Measurements from ENCODE around the gene ENTPD8. TPM values are rescaled to one million over a fixed set of nuclear protein-coding genes. Genes with fewer than 3 reads are reported as not detected.
A peak's percentile ranks its signal among the peaks of the same experiment; 100 is the strongest.

ENTPD8 gene
- polyA plus RNA-seq, 3 donors = not detected

DNA sequence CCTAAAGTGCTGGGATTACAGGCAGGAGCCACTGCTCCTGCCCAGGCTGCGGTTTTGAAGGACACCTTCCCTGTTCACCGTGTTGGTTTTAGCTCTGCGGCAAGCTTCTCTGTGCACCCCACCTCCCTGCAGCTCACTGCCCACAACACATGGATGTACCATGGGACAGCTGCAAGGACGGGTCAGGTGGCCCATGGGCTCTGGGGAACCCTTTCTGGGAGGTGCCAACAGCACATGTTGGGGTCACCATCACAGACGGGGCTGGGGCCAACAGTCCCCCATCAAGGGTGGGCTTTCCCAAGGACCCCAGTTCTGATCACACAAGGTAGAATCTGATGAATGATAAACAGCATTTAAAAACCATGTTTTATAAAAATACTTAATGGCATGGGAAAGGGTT, 25.7 kb downstream of the ENTPD8 start:
- no peak overlapping the region for H3K4me3 ChIP-seq (replicated peaks in 1 of 3; ENCODE audit: low read depth in 2 of 3, low read length in 3 of 3)
- peaks cover 45% of the 10 kb centered on the region for H4K20me1 ChIP-seq (ENCODE audit: insufficient read depth, low read length)
- DNase-seq = no peak

DNA sequence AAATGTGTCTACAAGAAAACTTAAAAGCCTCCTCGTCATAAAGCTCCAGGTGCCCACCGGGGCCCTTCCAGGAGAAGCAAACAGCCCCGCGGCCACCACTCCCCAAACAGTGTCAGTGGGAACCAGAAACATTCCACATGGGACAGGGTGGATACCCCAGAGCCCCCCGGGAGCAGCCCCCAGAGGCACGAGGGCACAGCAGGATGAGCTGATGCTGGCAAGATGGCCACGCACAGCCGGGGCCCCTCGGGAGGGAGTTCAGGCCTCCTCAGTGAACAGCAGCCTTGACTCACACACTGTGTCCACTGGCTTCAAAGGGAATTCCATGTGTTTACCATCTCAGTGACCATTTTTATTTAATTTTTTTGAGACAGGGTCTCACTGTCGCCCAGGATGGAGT, 28.7 kb downstream of the ENTPD8 start:
- Mint-ChIP-seq H3K9me3 (peaks cover 0 to 4% (median 0%) of the 10 kb centered on the region in 7 donors), H3K4me1 (peaks cover 18% of the 10 kb centered on the region), H3K27me3 (ENCODE audit: low read depth in 3 of 3) (peaks cover 20 to 60% (median 30%) of the 10 kb centered on the region in 3 donors), H3K4me3 (peak overlapping the region in 1 of 2 donors; percentile 48), H3K27ac (no peak overlapping the region), H3K36me3 (peaks cover 5 to 7% of the 10 kb centered on the region in 2 donors)
- Histone ChIP-seq H3K27ac (ENCODE audit: low read depth in 1 of 2, low read length in 2 of 2) (no peak overlapping the region), H3K27me3 (ENCODE audit: control insufficient read depth in 2 of 2, insufficient read depth in 2 of 2, low read length in 2 of 2) (peaks cover 2 to 26% of the 10 kb centered on the region in 2 donors), H4K20me1 (ENCODE audit: insufficient read depth, low read length) (peaks cover 52% of the 10 kb centered on the region), H3K4me2 (replicated peaks; ENCODE audit: extremely low read depth, low read length, poor library complexity, severe bottlenecking) (no peak overlapping the region), H3K4me1 (ENCODE audit: control insufficient read depth in 1 of 2, insufficient read depth in 2 of 2, low read length in 2 of 2) (peaks cover 18 to 29% of the 10 kb centered on the region in 2 donors), H3K79me2 (ENCODE audit: insufficient read depth, low read length) (peaks cover 7% of the 10 kb centered on the region), H3K9me3 (replicated peaks in 1 of 2; ENCODE audit: control insufficient read depth in 1 of 2, insufficient read depth in 1 of 2, low read length in 2 of 2) (no peaks in the 10 kb centered on the region), H3K4me3 (replicated peaks in 1 of 3; ENCODE audit: low read depth in 2 of 3, low read length in 3 of 3) (no peak overlapping the region), H3K36me3 (replicated peaks in 1 of 2; ENCODE audit: control insufficient read depth in 1 of 2, insufficient read depth in 2 of 2, low read length in 2 of 2) (no peaks in the 10 kb centered on the region), H3K9ac (ENCODE audit: insufficient read depth, low read length, poor library complexity, severe bottlenecking) (no peak overlapping the region), H2AFZ (ENCODE audit: insufficient read depth, low read depth, low read length, poor library complexity, severe bottlenecking) (no peak overlapping the region)
- TF ChIP-seq, protein P1, sequence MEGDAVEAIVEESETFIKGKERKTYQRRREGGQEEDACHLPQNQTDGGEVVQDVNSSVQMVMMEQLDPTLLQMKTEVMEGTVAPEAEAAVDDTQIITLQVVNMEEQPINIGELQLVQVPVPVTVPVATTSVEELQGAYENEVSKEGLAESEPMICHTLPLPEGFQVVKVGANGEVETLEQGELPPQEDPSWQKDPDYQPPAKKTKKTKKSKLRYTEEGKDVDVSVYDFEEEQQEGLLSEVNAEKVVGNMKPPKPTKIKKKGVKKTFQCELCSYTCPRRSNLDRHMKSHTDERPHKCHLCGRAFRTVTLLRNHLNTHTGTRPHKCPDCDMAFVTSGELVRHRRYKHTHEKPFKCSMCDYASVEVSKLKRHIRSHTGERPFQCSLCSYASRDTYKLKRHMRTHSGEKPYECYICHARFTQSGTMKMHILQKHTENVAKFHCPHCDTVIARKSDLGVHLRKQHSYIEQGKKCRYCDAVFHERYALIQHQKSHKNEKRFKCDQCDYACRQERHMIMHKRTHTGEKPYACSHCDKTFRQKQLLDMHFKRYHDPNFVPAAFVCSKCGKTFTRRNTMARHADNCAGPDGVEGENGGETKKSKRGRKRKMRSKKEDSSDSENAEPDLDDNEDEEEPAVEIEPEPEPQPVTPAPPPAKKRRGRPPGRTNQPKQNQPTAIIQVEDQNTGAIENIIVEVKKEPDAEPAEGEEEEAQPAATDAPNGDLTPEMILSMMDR (IDR thresholded peaks at IDR 0.05) = no peak
- intact Hi-C loops (cut with micrococcal nuclease) = no loop called here
- WGBS (ENCODE audit: insufficient coverage) = 83% methylated on average over 9 of the region's 10 CpGs
- no peak for DNase-seq

More for the DNA sequence above, 25.7 kb downstream of the ENTPD8 start:
- H2AFZ ChIP-seq (ENCODE audit: insufficient read depth, low read depth, low read length, poor library complexity, severe bottlenecking) = no peak overlapping the region
- Mint-ChIP-seq H3K27me3 (ENCODE audit: low read depth in 3 of 3) (peaks cover 16 to 48% (median 19%) of the 10 kb centered on the region in 3 donors), H3K36me3 (peaks cover 2 to 5% of the 10 kb centered on the region in 2 donors), H3K9me3 (peaks cover 0 to under 1% (median 0%) of the 10 kb centered on the region in 7 donors), H3K27ac (peak overlapping the region in 1 of 7 donors; percentile 25), H3K4me1 (peaks cover 21% of the 10 kb centered on the region), H3K4me3 (no peak overlapping the region)
- H3K4me1 ChIP-seq (ENCODE audit: control insufficient read depth in 1 of 2, insufficient read depth in 2 of 2, low read length in 2 of 2) = peaks cover 18 to 36% of the 10 kb centered on the region in 2 donors
- no peaks in the 10 kb centered on the region for H3K36me3 ChIP-seq (replicated peaks in 1 of 2; ENCODE audit: control insufficient read depth in 1 of 2, insufficient read depth in 2 of 2, low read length in 2 of 2)
- intact Hi-C loops (cut with micrococcal nuclease) = no loop called here
- WGBS (ENCODE audit: insufficient coverage) = 96% methylated on average over 4 of the region's 5 CpGs
- H3K27ac ChIP-seq (ENCODE audit: low read depth in 1 of 2, low read length in 2 of 2) = no peak overlapping the region
- H3K79me2 ChIP-seq (ENCODE audit: insufficient read depth, low read length) = peaks cover 7% of the 10 kb centered on the region
- peaks cover 2 to 19% of the 10 kb centered on the region in 2 donors for H3K27me3 ChIP-seq (ENCODE audit: control insufficient read depth in 2 of 2, insufficient read depth in 2 of 2, low read length in 2 of 2)
- TF ChIP-seq, protein P1 (IDR thresholded peaks at IDR 0.05) = no peak
- H3K4me2 ChIP-seq (replicated peaks; ENCODE audit: extremely low read depth, low read length, poor library complexity, severe bottlenecking) = no peak overlapping the region
- no peak overlapping the region for H3K9ac ChIP-seq (ENCODE audit: insufficient read depth, low read length, poor library complexity, severe bottlenecking)
- no peaks in the 10 kb centered on the region for H3K9me3 ChIP-seq (replicated peaks in 1 of 2; ENCODE audit: control insufficient read depth in 1 of 2, insufficient read depth in 1 of 2, low read length in 2 of 2)

Measured in CD14-positive monocyte (primary cell).